WTC11 (cell line): ENCODE data around the gene LTK. TPM values are rescaled to one million over a fixed set of nuclear protein-coding genes. Genes with fewer than 3 reads are reported as not detected.

Source experiments
- ATAC-seq: fragments of 200-7000 bp; cut with Tn5 transposase; 2 replicates; pipeline ENCODE4 v1.10.0; 2021; ENCODE audit warnings: mild to moderate bottlenecking, moderate library complexity
- Bru-seq: library from RNA; stranded (reverse); fragments of 400-500 nt; gene quantifications from one replicate; lab custom pipeline; 2021; lab: Mats Ljungman, UMichigan
- CTCF ChIA-PET: fragments of 300-600 bp; sonication (Branson Sonifier 250); formaldehyde crosslinking; loops from one replicate; lab custom pipeline; 2021; ENCODE audit warnings: antibody characterized with exemption; lab: Charles Lee
- POLR2A ChIA-PET: fragments of 350-600 bp; sonication (Branson Sonifier 250); formaldehyde crosslinking; loops from one replicate; lab custom pipeline; 2021; ENCODE audit warnings: antibody characterized with exemption; lab: Charles Lee
- DNase-seq: peaks from one replicate; pipeline ENCODE4 v3.0.0; 2021; ENCODE audit warnings: low spot score
- H3K27ac Mint-ChIP-seq: 2 replicates; pipeline ENCODE4 v1.8.0; 2021; ENCODE audit warnings: mixed read lengths
- H3K27me3 Mint-ChIP-seq: 2 replicates; pipeline ENCODE4 v1.8.0; 2021; ENCODE audit warnings: low read depth, mild to moderate bottlenecking, moderate library complexity, mixed read lengths
- H3K36me3 Mint-ChIP-seq: 2 replicates; pipeline ENCODE4 v1.8.0; 2021; ENCODE audit warnings: mixed read lengths
- H3K4me1 Mint-ChIP-seq: 2 replicates; pipeline ENCODE4 v1.8.0; 2022; ENCODE audit warnings: mixed read lengths
- H3K4me3 Mint-ChIP-seq: 2 replicates; pipeline ENCODE4 v1.8.0; 2021; ENCODE audit warnings: mild to moderate bottlenecking, moderate library complexity, mixed read lengths
- H3K9me3 Mint-ChIP-seq: 2 replicates; pipeline ENCODE4 v1.8.0; 2021; ENCODE audit warnings: mixed read lengths
- ELF4 ChIP-seq: sonication (generic); formaldehyde crosslinking; IDR thresholded peaks from 2 replicates; pipeline ENCODE4 v1.8.1; 2022; ENCODE audit warnings: low read depth, mild to moderate bottlenecking, moderate library complexity, missing genetic modification reagents
- ETV6 ChIP-seq: sonication (generic); formaldehyde crosslinking; IDR thresholded peaks from 2 replicates; pipeline ENCODE4 v1.8.1; 2022; ENCODE audit warnings: mild to moderate bottlenecking, missing genetic modification reagents
- JAZF1 ChIP-seq: fragments of 250-450 bp; sonication (Bioruptor Pico); IDR thresholded peaks from 2 replicates; pipeline ENCODE4 v1.9.0; 2021; ENCODE audit warnings: moderate library complexity, mild to moderate bottlenecking, inconsistent platforms
- PRRX2 ChIP-seq: fragments of 250-450 bp; sonication (Bioruptor Pico); IDR thresholded peaks from 2 replicates; pipeline ENCODE4 v1.8.0; 2021; ENCODE audit warnings: mild to moderate bottlenecking
- SMAD3 ChIP-seq: sonication (generic); formaldehyde crosslinking; IDR thresholded peaks from 2 replicates; pipeline ENCODE4 v1.8.0; 2022; ENCODE audit warnings: missing genetic modification reagents, mild to moderate bottlenecking, borderline replicate concordance
- SP1 ChIP-seq: sonication (generic); formaldehyde crosslinking; conservative IDR thresholded peaks from 2 replicates; pipeline ENCODE4 v1.8.1; 2022; ENCODE audit warnings: missing genetic modification reagents
- TEAD4 ChIP-seq: sonication (generic); formaldehyde crosslinking; IDR thresholded peaks from 2 replicates; pipeline ENCODE4 v1.8.0; 2022; ENCODE audit warnings: mild to moderate bottlenecking, missing genetic modification reagents
- ZNF219 ChIP-seq: sonication (generic); formaldehyde crosslinking; IDR thresholded peaks from 2 replicates; pipeline ENCODE4 v1.8.0; 2023; ENCODE audit warnings: missing genetic modification reagents, mild to moderate bottlenecking, borderline replicate concordance
- ZNF263 ChIP-seq: sonication (generic); formaldehyde crosslinking; IDR thresholded peaks from 2 replicates; pipeline ENCODE4 v1.8.1; 2022; ENCODE audit warnings: low read depth, mild to moderate bottlenecking, moderate library complexity, missing genetic modification reagents
- ZNF416 ChIP-seq: fragments of 250-450 bp; sonication (Bioruptor Pico); IDR thresholded peaks from 2 replicates; pipeline ENCODE4 v1.9.0; 2021; ENCODE audit warnings: mild to moderate bottlenecking, inconsistent platforms
- ZNF423 ChIP-seq: fragments of 250-450 bp; sonication (Bioruptor Pico); IDR thresholded peaks from 2 replicates; pipeline ENCODE4 v2.1.2; 2022; ENCODE audit warnings: mild to moderate bottlenecking, moderate library complexity
- long read RNA-seq, 3 experiments: library from RNA in 1 of 3; library from capped mRNA in 1 of 3; library from polyadenylated mRNA in 1 of 3; unstranded in 2 of 3; stranded (forward) in 1 of 3; transcript quantifications; one replicate each; pipeline ENCODE4 v2.0.0, GENCODE V29; 2021
- total RNA-seq: library from RNA; stranded (reverse); gene quantifications from 3 replicates; pipeline ENCODE4 v1.2.3, GENCODE V29; 2021
- TF ChIP-seq, protein P1 (sequence below): sonication (generic); formaldehyde crosslinking; IDR thresholded peaks from 2 replicates; pipeline ENCODE4 v1.8.0; 2022; ENCODE audit warnings: missing genetic modification reagents
- TF ChIP-seq, protein P2 (sequence below): sonication (generic); formaldehyde crosslinking; IDR thresholded peaks from 2 replicates; pipeline ENCODE4 v1.8.0; 2023; ENCODE audit warnings: missing genetic modification reagents
- TF ChIP-seq, protein P3 (sequence below): sonication (generic); formaldehyde crosslinking; conservative IDR thresholded peaks from 2 replicates; pipeline ENCODE4 v1.8.1; 2023; ENCODE audit warnings: mild to moderate bottlenecking, low read depth, missing genetic modification reagents, moderate library complexity
- TF ChIP-seq, protein P4 (sequence below): sonication (generic); formaldehyde crosslinking; IDR thresholded peaks from 2 replicates; pipeline ENCODE4 v1.8.1; 2022; ENCODE audit warnings: missing genetic modification reagents, borderline replicate concordance

LTK gene
- total RNA-seq (0.27 to 0.66 TPM (median 0.53 TPM) in 3 replicates), Bru-seq, nascent RNA (percentile 8 among the genes with signal in this experiment)
- long read RNA-seq, experiment 1, partial matches to known transcripts, result 2 of 2 reads
- long read RNA-seq, experiment 1, other reads (novel, unspliced or antisense), result 0 of 2 reads
- long read RNA-seq, experiment 2, result 0 reads
- long read RNA-seq, experiment 3, result 0 reads

DNA sequence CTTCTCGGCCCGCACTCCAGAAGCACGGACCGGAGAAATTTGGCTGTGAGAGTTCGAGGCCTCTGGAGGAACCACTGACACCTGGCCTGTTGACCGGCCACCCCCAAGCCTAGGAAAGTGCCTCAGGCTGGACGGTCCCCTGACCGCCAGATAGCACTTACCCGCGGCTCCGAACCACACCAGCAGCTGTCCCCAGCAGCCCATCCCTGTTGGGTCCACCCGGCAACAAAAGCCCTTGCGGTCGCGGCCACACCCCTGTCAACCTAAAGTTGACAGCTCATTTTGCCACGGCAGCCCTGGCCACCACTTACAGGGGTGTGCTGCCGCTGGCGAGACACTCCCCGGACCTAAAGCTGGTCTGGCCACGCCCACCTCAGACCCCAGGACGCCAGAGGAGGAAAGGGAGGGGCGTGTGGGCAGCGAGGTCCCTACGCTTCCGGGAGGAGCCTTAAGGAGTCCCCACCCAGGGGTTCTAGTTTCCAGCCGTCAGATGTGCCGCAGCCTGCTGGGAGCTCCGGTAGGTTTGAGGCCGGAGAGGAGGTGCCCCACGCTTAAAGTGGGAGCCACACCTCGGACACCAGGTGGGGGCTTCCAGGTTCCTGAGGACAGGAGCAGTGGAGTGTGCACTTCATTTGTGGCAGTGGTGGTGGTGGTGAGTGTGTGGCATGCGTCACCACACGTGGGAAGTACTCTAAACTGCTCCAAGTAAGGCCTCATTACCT is at the start of gene LTK:
Gene LTK, minus strand, starts transcription at position 322 of the 722 bp plus-strand sequence. Its CDS starts 118 bp downstream, at position 204.
- peak; percentile 62 for ATAC-seq

DNA sequence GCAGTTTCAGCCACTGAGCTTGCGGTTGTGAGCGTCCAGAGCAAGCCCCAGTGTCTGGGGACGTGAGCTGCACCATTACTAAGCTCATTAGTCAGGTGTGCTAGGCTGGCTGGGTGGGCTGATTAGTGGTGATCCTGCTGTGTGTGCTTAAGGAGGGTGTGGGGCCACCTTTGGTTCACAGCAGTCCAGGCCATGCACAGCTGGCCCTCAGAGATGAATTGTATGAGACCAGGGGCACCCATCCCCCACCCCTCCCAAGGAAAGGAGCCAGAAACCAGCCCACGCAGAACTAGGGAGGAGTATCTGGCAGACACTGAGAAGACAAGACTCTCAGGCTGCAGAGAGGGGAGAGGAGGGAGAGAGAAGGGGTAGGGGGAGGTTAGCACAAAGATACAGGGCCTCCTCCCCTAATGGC is 49.2 kb upstream of the LTK start:
- Mint-ChIP-seq H3K4me3 (peak overlapping the region; percentile 29; the same call in 1 of the 2 replicates), H3K9me3 (no peaks in the 10 kb centered on the region), H3K27me3 (no peaks in the 10 kb centered on the region; the same call in 1 of the 2 replicates), H3K27ac (peak overlapping the region; percentile 92), H3K4me1 (peaks cover 87% of the 10 kb centered on the region), H3K36me3 (peaks cover 10% of the 10 kb centered on the region; the same call in 1 of the 2 replicates)
- CTCF ChIA-PET, result interaction anchor here (1.0 to 5.2 kb wide), 8 partner anchors 18 to 212 kb away, joined by 3 to 121 read pairs (median 6); partner anchors contain the start of genes MAPKBP1 and RPAP1
- TF ChIP-seq ZNF423 (peak; percentile 77; the same call in 1 of the 2 replicates), JAZF1 (CRISPR knock-in tag) (no peak)
- ATAC-seq, result no peak
- DNase-seq, result no peak
- POLR2A ChIA-PET, result interaction anchor here (0.7 to 3.9 kb wide), 2 partner anchors 18 to 70 kb away, joined by 5 to 19 read pairs; no protein-coding TSS in a partner anchor

More for the DNA sequence above, at the start of gene LTK:
- TF ChIP-seq SP1 (CRISPR knock-in tag), result 0 out of 2 replicates have a peak, but pooled peaks have one; percentile 38
- peak; percentile 82 for TF ChIP-seq ZNF423
- 0 out of 2 replicates have a peak, but pooled peaks have one; percentile 30 for TF ChIP-seq ETV6 (CRISPR knock-in tag)
- no peak for TF ChIP-seq ZNF219 (CRISPR knock-in tag)
- TF ChIP-seq, protein P1, sequence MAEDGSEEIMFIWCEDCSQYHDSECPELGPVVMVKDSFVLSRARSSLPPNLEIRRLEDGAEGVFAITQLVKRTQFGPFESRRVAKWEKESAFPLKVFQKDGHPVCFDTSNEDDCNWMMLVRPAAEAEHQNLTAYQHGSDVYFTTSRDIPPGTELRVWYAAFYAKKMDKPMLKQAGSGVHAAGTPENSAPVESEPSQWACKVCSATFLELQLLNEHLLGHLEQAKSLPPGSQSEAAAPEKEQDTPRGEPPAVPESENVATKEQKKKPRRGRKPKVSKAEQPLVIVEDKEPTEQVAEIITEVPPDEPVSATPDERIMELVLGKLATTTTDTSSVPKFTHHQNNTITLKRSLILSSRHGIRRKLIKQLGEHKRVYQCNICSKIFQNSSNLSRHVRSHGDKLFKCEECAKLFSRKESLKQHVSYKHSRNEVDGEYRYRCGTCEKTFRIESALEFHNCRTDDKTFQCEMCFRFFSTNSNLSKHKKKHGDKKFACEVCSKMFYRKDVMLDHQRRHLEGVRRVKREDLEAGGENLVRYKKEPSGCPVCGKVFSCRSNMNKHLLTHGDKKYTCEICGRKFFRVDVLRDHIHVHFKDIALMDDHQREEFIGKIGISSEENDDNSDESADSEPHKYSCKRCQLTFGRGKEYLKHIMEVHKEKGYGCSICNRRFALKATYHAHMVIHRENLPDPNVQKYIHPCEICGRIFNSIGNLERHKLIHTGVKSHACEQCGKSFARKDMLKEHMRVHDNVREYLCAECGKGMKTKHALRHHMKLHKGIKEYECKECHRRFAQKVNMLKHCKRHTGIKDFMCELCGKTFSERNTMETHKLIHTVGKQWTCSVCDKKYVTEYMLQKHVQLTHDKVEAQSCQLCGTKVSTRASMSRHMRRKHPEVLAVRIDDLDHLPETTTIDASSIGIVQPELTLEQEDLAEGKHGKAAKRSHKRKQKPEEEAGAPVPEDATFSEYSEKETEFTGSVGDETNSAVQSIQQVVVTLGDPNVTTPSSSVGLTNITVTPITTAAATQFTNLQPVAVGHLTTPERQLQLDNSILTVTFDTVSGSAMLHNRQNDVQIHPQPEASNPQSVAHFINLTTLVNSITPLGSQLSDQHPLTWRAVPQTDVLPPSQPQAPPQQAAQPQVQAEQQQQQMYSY (CRISPR knock-in tag), result no peak
- TF ChIP-seq ZNF416, result no peak
- Mint-ChIP-seq H3K27me3 (peaks cover 63% of the 10 kb centered on the region), H3K36me3 (peaks cover 20% of the 10 kb centered on the region), H3K27ac (no peak within 1 kb of the TSS), H3K4me1 (peaks cover 18% of the 10 kb centered on the region), H3K9me3 (no peaks in the 10 kb centered on the region), H3K4me3 (peak within 1 kb of the TSS; percentile 82)
- DNase-seq, result peak; percentile 59
- POLR2A ChIA-PET, result interaction anchor here (0.6 kb wide), 1 partner anchor 267 kb away, joined by 4 read pairs; no protein-coding TSS in a partner anchor
- CTCF ChIA-PET, result interaction anchor here (0.9 to 1.8 kb wide), 5 partner anchors 12 to 90 kb away, joined by 4 to 8 read pairs (median 4); no protein-coding TSS in a partner anchor

DNA sequence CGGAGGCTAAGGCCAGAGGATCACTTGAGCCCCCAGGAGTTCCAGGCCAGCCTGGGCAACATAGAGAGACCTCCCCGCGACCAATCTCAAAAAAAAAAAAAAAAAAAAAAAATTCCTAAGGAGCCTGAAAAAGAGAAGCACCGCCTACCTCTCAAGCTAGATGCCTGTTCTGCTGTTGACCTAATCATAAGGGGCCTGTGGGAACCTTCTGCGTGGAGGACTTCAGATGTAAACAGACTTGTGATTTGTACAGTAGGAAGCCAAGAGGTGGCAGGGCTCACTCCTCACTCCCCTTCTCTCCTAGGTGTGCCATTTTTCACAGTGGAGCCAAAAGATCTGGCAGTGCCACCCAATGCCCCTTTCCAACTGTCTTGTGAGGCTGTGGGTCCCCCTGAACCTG is 48.6 kb upstream of the LTK start:
- Mint-ChIP-seq H3K36me3 (peaks cover 10% of the 10 kb centered on the region; the same call in 1 of the 2 replicates), H3K4me3 (peak overlapping the region; percentile 29; the same call in 1 of the 2 replicates), H3K4me1 (peaks cover 83% of the 10 kb centered on the region), H3K9me3 (no peaks in the 10 kb centered on the region), H3K27ac (peak overlapping the region; percentile 92), H3K27me3 (no peaks in the 10 kb centered on the region; the same call in 1 of the 2 replicates)
- ChIA-PET POLR2A (interaction anchor here (0.7 to 3.9 kb wide), 7 partner anchors 18 to 212 kb away, joined by 3 to 19 read pairs (median 5); partner anchors contain the start of genes MAPKBP1 and RPAP1), CTCF (interaction anchor here (0.6 to 5.2 kb wide), 19 partner anchors 7 to 342 kb away, joined by 3 to 121 read pairs (median 5); partner anchors contain the start of genes LTK, MAPKBP1 and MGA)
- DNase-seq, result no peak
- no peak for ATAC-seq
- TF ChIP-seq PRRX2 (CRISPR knock-in tag) (no peak), ZNF263 (CRISPR knock-in tag) (no peak), ZNF219 (CRISPR knock-in tag) (no peak), SMAD3 (CRISPR knock-in tag) (no peak), TEAD4 (CRISPR knock-in tag) (no peak), ELF4 (CRISPR knock-in tag) (no peak)
- TF ChIP-seq, protein P2, sequence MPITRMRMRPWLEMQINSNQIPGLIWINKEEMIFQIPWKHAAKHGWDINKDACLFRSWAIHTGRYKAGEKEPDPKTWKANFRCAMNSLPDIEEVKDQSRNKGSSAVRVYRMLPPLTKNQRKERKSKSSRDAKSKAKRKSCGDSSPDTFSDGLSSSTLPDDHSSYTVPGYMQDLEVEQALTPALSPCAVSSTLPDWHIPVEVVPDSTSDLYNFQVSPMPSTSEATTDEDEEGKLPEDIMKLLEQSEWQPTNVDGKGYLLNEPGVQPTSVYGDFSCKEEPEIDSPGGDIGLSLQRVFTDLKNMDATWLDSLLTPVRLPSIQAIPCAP (CRISPR knock-in tag), result no peak
- TF ChIP-seq, protein P3, sequence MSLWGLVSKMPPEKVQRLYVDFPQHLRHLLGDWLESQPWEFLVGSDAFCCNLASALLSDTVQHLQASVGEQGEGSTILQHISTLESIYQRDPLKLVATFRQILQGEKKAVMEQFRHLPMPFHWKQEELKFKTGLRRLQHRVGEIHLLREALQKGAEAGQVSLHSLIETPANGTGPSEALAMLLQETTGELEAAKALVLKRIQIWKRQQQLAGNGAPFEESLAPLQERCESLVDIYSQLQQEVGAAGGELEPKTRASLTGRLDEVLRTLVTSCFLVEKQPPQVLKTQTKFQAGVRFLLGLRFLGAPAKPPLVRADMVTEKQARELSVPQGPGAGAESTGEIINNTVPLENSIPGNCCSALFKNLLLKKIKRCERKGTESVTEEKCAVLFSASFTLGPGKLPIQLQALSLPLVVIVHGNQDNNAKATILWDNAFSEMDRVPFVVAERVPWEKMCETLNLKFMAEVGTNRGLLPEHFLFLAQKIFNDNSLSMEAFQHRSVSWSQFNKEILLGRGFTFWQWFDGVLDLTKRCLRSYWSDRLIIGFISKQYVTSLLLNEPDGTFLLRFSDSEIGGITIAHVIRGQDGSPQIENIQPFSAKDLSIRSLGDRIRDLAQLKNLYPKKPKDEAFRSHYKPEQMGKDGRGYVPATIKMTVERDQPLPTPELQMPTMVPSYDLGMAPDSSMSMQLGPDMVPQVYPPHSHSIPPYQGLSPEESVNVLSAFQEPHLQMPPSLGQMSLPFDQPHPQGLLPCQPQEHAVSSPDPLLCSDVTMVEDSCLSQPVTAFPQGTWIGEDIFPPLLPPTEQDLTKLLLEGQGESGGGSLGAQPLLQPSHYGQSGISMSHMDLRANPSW (CRISPR knock-in tag), result no peak
- TF ChIP-seq, protein P4, sequence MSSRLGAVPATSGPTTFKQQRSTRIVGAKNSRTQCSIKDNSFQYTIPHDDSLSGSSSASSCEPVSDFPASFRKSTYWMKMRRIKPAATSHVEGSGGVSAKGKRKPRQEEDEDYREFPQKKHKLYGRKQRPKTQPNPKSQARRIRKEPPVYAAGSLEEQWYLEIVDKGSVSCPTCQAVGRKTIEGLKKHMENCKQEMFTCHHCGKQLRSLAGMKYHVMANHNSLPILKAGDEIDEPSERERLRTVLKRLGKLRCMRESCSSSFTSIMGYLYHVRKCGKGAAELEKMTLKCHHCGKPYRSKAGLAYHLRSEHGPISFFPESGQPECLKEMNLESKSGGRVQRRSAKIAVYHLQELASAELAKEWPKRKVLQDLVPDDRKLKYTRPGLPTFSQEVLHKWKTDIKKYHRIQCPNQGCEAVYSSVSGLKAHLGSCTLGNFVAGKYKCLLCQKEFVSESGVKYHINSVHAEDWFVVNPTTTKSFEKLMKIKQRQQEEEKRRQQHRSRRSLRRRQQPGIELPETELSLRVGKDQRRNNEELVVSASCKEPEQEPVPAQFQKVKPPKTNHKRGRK (CRISPR knock-in tag), result no peak
